ENCODE results near the gene GBE1. TPM values are rescaled to one million over a fixed set of nuclear protein-coding genes. Genes with fewer than 3 reads are reported as not detected.

GBE1 gene
- total RNA-seq, 2 donors from 2014 or later = 9.6 to 15.8 TPM

DNA sequence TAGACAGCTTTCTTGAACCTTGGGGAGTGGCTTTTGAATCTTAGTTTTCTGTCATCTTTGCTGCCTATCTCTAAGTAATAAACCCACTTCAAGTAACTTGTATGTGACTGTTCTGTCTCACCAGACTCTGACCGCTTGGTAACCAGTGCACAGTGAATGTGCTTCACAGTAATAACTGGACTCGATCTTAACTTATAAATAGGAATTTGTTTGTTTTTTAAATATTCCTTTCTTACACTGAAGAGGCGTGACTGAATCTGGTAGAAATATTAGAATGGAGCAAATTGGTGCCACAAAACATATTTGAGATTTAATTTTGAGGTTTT, 318.0 kb downstream of the GBE1 start:
- no peak overlapping the region for H3K4me3 ChIP-seq
- H3K27me3 ChIP-seq = no peaks in the 10 kb centered on the region
- no peak for DNase-seq
- WGBS, 2 donors = 82 to 91% methylated on average over 3 of the region's 3 CpGs
- intact Hi-C loops (cut with DNase I) = no loop called here
- no peak overlapping the region for H3K27ac ChIP-seq
- ATAC-seq = no peak
- no peaks in the 10 kb centered on the region for H3K9me3 ChIP-seq
- H3K36me3 ChIP-seq (replicated peaks in 1 of 2; ENCODE audit: insufficient read depth in 1 of 2, low read depth in 2 of 2) = no peaks in the 10 kb centered on the region
- TF ChIP-seq POLR2A (IDR thresholded peaks at IDR 0.05) = no peak
- TF ChIP-seq, protein P1, sequence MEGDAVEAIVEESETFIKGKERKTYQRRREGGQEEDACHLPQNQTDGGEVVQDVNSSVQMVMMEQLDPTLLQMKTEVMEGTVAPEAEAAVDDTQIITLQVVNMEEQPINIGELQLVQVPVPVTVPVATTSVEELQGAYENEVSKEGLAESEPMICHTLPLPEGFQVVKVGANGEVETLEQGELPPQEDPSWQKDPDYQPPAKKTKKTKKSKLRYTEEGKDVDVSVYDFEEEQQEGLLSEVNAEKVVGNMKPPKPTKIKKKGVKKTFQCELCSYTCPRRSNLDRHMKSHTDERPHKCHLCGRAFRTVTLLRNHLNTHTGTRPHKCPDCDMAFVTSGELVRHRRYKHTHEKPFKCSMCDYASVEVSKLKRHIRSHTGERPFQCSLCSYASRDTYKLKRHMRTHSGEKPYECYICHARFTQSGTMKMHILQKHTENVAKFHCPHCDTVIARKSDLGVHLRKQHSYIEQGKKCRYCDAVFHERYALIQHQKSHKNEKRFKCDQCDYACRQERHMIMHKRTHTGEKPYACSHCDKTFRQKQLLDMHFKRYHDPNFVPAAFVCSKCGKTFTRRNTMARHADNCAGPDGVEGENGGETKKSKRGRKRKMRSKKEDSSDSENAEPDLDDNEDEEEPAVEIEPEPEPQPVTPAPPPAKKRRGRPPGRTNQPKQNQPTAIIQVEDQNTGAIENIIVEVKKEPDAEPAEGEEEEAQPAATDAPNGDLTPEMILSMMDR (IDR thresholded peaks at IDR 0.05) = no peak
- no peaks in the 10 kb centered on the region for H3K4me1 ChIP-seq

DNA sequence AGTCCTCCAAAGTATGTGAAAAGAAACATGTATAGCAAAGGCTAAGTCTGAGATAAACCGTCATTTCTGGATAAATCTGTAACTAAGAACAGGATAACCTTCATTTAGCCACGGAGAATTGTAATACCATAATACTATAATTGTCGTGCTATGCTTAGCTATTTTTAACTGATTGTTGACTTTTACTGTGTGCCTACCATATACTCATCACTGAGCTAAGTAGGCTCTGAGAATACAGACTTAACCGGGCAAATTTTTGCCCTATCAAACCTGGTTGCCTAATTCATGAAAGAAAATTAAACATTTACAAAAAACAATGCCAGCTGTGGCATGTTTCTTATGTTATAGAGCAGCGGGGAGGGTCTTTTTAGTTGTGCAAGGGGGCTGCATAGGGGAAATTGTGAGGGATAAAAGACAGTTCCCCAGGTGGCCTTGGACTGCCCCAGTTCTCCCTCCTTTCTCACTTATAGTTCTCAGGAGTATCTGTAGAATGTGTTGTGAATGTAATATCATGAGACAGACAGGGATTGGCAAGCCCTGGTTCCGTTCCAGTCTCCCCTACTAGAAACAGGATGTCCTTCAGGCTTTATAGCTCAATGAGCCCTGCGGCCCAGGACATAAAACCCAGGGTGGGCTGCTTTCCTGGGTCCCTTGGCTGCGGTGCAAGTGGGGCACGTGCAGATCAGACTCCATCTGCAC, 318.5 kb downstream of the GBE1 start:
- Histone ChIP-seq H3K4me3 (no peak overlapping the region), H3K4me1 (no peaks in the 10 kb centered on the region), H3K27me3 (no peaks in the 10 kb centered on the region), H3K36me3 (replicated peaks in 1 of 2; ENCODE audit: insufficient read depth in 1 of 2, low read depth in 2 of 2) (no peaks in the 10 kb centered on the region), H3K9me3 (no peaks in the 10 kb centered on the region), H3K27ac (no peak overlapping the region)
- intact Hi-C loops (cut with DNase I) = no loop called here
- WGBS, 2 donors = 59 to 60% methylated on average over 9 of the region's 9 CpGs
- TF ChIP-seq POLR2A (IDR thresholded peaks at IDR 0.05) = no peak
- TF ChIP-seq, protein P1 (IDR thresholded peaks at IDR 0.05) = no peak
- DNase-seq (no peak), ATAC-seq (no peak)

DNA sequence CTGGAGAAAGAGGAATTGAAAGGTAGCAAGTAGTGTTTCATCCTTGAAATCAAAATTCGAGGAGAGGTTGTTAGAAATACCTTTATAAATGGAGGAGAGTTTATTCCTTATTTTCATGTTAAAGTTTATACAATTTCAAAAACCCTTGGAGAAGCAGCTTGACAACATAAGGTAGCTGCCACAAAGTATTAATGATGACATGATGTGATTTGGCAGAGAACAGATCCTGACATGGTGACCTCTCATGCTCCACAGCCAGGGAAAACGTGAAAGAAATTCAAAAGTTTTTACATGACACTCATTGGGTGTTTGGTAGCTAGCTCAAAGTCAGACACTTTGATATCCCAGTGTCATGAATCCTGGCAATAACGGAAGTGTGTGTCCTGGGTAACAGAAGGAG, 320.8 kb downstream of the GBE1 start:
- intact Hi-C loops (cut with DNase I) = no loop called here
- ATAC-seq = no peak

More for the DNA sequence above, 320.8 kb downstream of the GBE1 start:
- Histone ChIP-seq H3K27ac (no peak overlapping the region), H3K36me3 (replicated peaks in 1 of 2; ENCODE audit: insufficient read depth in 1 of 2, low read depth in 2 of 2) (no peaks in the 10 kb centered on the region), H3K4me1 (no peaks in the 10 kb centered on the region), H3K4me3 (no peak overlapping the region), H3K9me3 (no peaks in the 10 kb centered on the region), H3K27me3 (no peaks in the 10 kb centered on the region)
- no peak for DNase-seq
- WGBS, 2 donors = 51 to 56% methylated on average over 3 of the region's 3 CpGs
- TF ChIP-seq, protein P1 (IDR thresholded peaks at IDR 0.05) = no peak
- no peak for TF ChIP-seq POLR2A (IDR thresholded peaks at IDR 0.05)

Small RNA genes lying within 50 kb of the gene (small RNA-seq; reads per million reads assigned to genes)
- gene AC017015.1 (not detected), gene RNU2-28P (not detected)

Measured in body of pancreas (tissue), 4 donors.